Lower leg skin (tissue), 3 donors: ENCODE measurements around the gene SOX6.

ENCODE experiments used
- CTCF ChIP-seq, 3 donors: fragments of 450-650 bp; IDR thresholded peaks; one replicate each; pipeline ENCODE4 v1.5.1; 2016; ENCODE audit warnings: antibody characterized with exemption in 3 of 3, mild to moderate bottlenecking in 3 of 3, moderate library complexity in 2 of 3
- POLR2A ChIP-seq, 2 donors: fragments of 450-650 bp; IDR thresholded peaks; one replicate each; pipeline ENCODE4 v1.6.1; 2016 to 2017; ENCODE audit warnings: antibody characterized with exemption in 2 of 2, mild to moderate bottlenecking in 1 of 2, moderate library complexity in 1 of 2

GRCh38 chr11:16098526-16099205 is 257.7 kb downstream of the SOX6 start:
- TF ChIP-seq CTCF (IDR thresholded peaks at IDR 0.05) (no peak), POLR2A (IDR thresholded peaks at IDR 0.05) (no peak)
